Hair follicle dermal papilla cell (primary cell): ENCODE data around the gene C12orf50. TPM values are rescaled to one million over a fixed set of nuclear protein-coding genes. Genes with fewer than 3 reads are reported as not detected.

Experiments used
- small RNA-seq: library from RNA; depleted of rRNA; stranded (forward); fragments of <200 nt; gene quantifications from one replicate; pipeline ENCODE3, GENCODE V24; 2012
- total RNA-seq: library from RNA; depleted of rRNA; stranded (reverse); fragments of >200 nt; gene quantifications from 2 replicates; pipeline ENCODE4 v1.2.3, GENCODE V29; 2012

The C12orf50 gene, protein sequence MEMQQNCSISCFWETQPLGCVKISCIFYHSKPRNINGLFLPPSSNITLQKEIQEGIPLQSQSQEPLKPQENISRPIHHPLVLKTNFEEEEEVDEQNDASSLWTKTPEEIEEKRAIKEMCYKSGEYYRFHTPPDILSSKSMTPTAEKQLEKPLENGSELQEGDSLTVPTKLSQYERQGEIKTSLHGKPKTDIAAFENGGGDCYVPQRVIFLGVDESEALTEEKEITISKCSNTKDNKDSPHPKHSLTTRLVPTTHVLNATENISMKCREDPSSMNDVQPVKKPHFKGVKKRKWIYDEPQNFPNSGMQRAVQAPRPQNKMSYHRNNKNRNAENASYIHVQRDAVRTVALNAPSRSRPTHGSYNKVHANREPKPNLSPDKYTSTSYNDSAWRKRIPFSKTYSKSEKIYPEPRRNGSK
- not detected in 2 replicates for total RNA-seq

DNA sequence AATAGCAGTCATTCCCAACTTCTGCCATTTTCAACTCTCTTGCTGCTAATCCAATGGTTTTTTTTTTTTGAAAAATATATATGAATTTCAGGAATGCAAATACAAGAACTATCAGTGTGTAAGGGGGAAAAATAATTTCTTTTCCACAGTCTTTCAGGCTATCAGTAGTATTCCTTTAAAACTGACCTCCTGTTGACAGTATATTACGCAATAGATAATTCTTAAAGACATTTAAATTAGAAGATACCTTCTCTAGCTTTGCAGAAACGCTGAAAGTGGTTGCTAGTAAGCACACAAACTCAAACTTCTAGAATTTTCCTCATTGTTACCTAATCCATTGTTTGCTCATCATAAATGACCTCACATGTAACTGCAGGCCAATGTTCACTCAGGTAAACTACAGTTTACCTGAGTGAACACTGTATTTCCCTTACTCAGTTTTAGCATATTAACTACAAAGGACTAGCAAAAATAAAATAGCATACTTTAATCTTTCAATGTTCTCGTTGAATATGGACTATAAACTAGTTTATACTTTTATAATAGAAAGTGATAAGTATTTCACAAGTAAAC, at the start of gene C12orf50:
C12orf50 (minus strand) TSS at position 309 of the 573 bp plus-strand sequence. CDS start 2,439 bp downstream, outside the sequence.

Small RNA genes lying within 50 kb of the gene (small RNA-seq; reads per million reads assigned to genes)
- gene RNA5SP364, result not detected

Other genes starting within 250 kb of the C12orf50 start
- gene CEP290, start 112.7 kb upstream of the C12orf50 start, total RNA-seq, result 13.6 and 14.1 TPM in 2 replicates
- 66.3 and 68.2 TPM in 2 replicates for gene TMTC3, start 112.9 kb upstream of the C12orf50 start, total RNA-seq